Neutrophil (primary cell): Measurements from ENCODE around the gene CREG2.

Experiments used
- H3K27ac ChIP-seq: fragments of 200-600 bp; sonication (generic); 2 replicates; pipeline ENCODE4 v1.5.1; 2016; ENCODE audit warnings: mild to moderate bottlenecking, moderate library complexity
- H3K27me3 ChIP-seq: fragments of 200-600 bp; sonication (generic); 2 replicates; pipeline ENCODE4 v1.6.0; 2016; ENCODE audit warnings: mild to moderate bottlenecking
- H3K36me3 ChIP-seq: fragments of 200-600 bp; sonication (generic); 2 replicates; pipeline ENCODE4 v1.5.1; 2017
- H3K4me1 ChIP-seq, 2 experiments: fragments of 200-600 bp in 1 of 2; sonication (generic) in 1 of 2; 1 replicate in 1 of 2; 2 replicates in 1 of 2; pipeline versions ENCODE4 v1.5.1 to v1.6.1; 2013 to 2016; ENCODE audit warnings: low read depth in 1 of 2, low read length in 1 of 2, mild to moderate bottlenecking in 1 of 2, moderate library complexity in 1 of 2; ENCODE audit not compliant: control insufficient read depth in 1 of 2, insufficient read depth in 1 of 2
- H3K4me3 ChIP-seq, 2 experiments: fragments of 200-600 bp in 1 of 2; sonication (generic) in 1 of 2; 1 replicate in 1 of 2; 2 replicates in 1 of 2; pipeline ENCODE4 v1.5.1; 2013 to 2016; ENCODE audit warnings: low read depth in 1 of 2, low read length in 1 of 2, mild to moderate bottlenecking in 1 of 2, moderate library complexity in 1 of 2
- H3K9me3 ChIP-seq: fragments of 200-600 bp; sonication (generic); 2 replicates; pipeline ENCODE4 v1.5.1; 2016
- CTCF ChIP-seq: fragments of 200-600 bp; sonication (generic); IDR thresholded peaks from 2 replicates; pipeline ENCODE4 v1.5.1; 2016; ENCODE audit warnings: antibody characterized with exemption

The CREG2 gene

GRCh38 chr2:101310090-101310833 is 77.0 kb downstream of the CREG2 start:
- no peaks in the 10 kb centered on the region for H3K9me3 ChIP-seq

GRCh38 chr2:101308432-101309210 is 78.7 kb downstream of the CREG2 start, which contains the start of gene RNF149:
TSS of gene RNF149 (minus strand) at chr2:101308701. CDS start at chr2:101308588, 113 bp downstream.
- peaks cover 74 to 75% of the 10 kb centered on the region in 2 experiments for H3K4me1 ChIP-seq
- H3K36me3 ChIP-seq, result peaks cover 28% of the 10 kb centered on the region
- H3K27me3 ChIP-seq, result no peaks in the 10 kb centered on the region
- H3K9me3 ChIP-seq, result no peaks in the 10 kb centered on the region
- H3K27ac ChIP-seq, result peak within 1 kb of the TSS; percentile 100
- peak within 1 kb of the TSS; percentile 99 to 100 for H3K4me3 ChIP-seq
- TF ChIP-seq CTCF, result peak; percentile 92

More at GRCh38 chr2:101310090-101310833, 77.0 kb downstream of the CREG2 start:
- Histone ChIP-seq H3K4me1 (peaks cover 57 to 70% of the 10 kb centered on the region in 2 experiments), H3K4me3 (peak overlapping the region; percentile 99 to 100), H3K27me3 (no peaks in the 10 kb centered on the region), H3K27ac (peak overlapping the region; percentile 100), H3K36me3 (peaks cover 13% of the 10 kb centered on the region)
- TF ChIP-seq CTCF, result no peak

- no peak for TF ChIP-seq CTCF
These were observed 79.3 kb downstream of the CREG2 start for GRCh38 chr2:101307950-101308431.

GRCh38 chr2:101307503-101307902 is 79.8 kb downstream of the CREG2 start:
- H3K27me3 ChIP-seq, result no peaks in the 10 kb centered on the region
- H3K27ac ChIP-seq, result peak overlapping the region; percentile 100
- peaks cover 78 to 80% of the 10 kb centered on the region in 2 experiments for H3K4me1 ChIP-seq
- peaks cover 39% of the 10 kb centered on the region for H3K36me3 ChIP-seq
- H3K9me3 ChIP-seq, result no peaks in the 10 kb centered on the region
- H3K4me3 ChIP-seq, result peak overlapping the region; percentile 99 to 100
- no peak for TF ChIP-seq CTCF

More at GRCh38 chr2:101307950-101308431, 79.3 kb downstream of the CREG2 start:
- no peaks in the 10 kb centered on the region for H3K27me3 ChIP-seq
- H3K9me3 ChIP-seq, result no peaks in the 10 kb centered on the region
- peak overlapping the region; percentile 99 to 100 for H3K4me3 ChIP-seq
- peaks cover 78 to 80% of the 10 kb centered on the region in 2 experiments for H3K4me1 ChIP-seq
- H3K27ac ChIP-seq, result peak overlapping the region; percentile 100
- peaks cover 34% of the 10 kb centered on the region for H3K36me3 ChIP-seq

- H3K27me3 ChIP-seq, result no peaks in the 10 kb centered on the region
- peaks cover 78 to 80% of the 10 kb centered on the region in 2 experiments for H3K4me1 ChIP-seq
- TF ChIP-seq CTCF, result no peak
These were observed 80.9 kb downstream of the CREG2 start for GRCh38 chr2:101306410-101306809.

More at GRCh38 chr2:101306410-101306809, 80.9 kb downstream of the CREG2 start:
- H3K27ac ChIP-seq, result peak overlapping the region; percentile 100
- H3K4me3 ChIP-seq, result peak overlapping the region; percentile 99 to 100
- H3K36me3 ChIP-seq, result peaks cover 49% of the 10 kb centered on the region
- no peaks in the 10 kb centered on the region for H3K9me3 ChIP-seq
